RWPE2 (cell line): ENCODE measurements around the gene CHP1.
"Not testable (repeated sequence)": the region's sequence is repeated elsewhere in the genome, so short reads cannot be mapped to it uniquely, and the experiment has no call there.

ENCODE experiments used
- ATAC-seq: fragments of 200-7000 bp; cut with Tn5 transposase; 3 replicates; pipeline ENCODE4 v1.9.1; 2021; ENCODE audit warnings: low read depth
- DNase-seq: peaks from one replicate; pipeline ENCODE4 v3.0.0-alpha.2; 2020; ENCODE audit warnings: low spot score
- H3K27ac ChIP-seq: fragments of 450-650 bp; 2 replicates; pipeline ENCODE4 v1.5.1; 2017; ENCODE audit warnings: mild to moderate bottlenecking; ENCODE audit not compliant: poor library complexity, severe bottlenecking
- H3K27me3 ChIP-seq: fragments of 250-450 bp; sonication (Bioruptor Pico); 2 replicates; pipeline ENCODE4 v1.5.1; 2021; ENCODE audit warnings: mild to moderate bottlenecking, moderate library complexity; ENCODE audit not compliant: insufficient read depth, poor library complexity, severe bottlenecking
- H3K36me3 ChIP-seq: fragments of 250-450 bp; sonication (Bioruptor Pico); 2 replicates; pipeline ENCODE4 v1.5.1; 2020; ENCODE audit warnings: low read depth, mild to moderate bottlenecking, moderate library complexity
- H3K4me1 ChIP-seq: fragments of 250-450 bp; sonication (Bioruptor Pico); 2 replicates; pipeline ENCODE4 v1.5.1; 2021; ENCODE audit warnings: mild to moderate bottlenecking, moderate library complexity; ENCODE audit not compliant: insufficient read depth, poor library complexity, severe bottlenecking
- H3K4me3 ChIP-seq: fragments of 250-450 bp; sonication (Bioruptor Pico); 2 replicates; pipeline ENCODE4 v1.5.1; 2021; ENCODE audit warnings: mild to moderate bottlenecking, moderate library complexity; ENCODE audit not compliant: severe bottlenecking
- H3K9me3 ChIP-seq: fragments of 250-450 bp; sonication (Bioruptor Pico); 2 replicates; pipeline ENCODE4 v1.5.1; 2021; ENCODE audit warnings: mild to moderate bottlenecking, moderate library complexity; ENCODE audit not compliant: severe bottlenecking
- CTCF ChIP-seq: fragments of 450-650 bp; IDR thresholded peaks from one replicate; pipeline ENCODE4 v1.5.1; 2017; ENCODE audit warnings: mild to moderate bottlenecking, moderate library complexity; ENCODE audit not compliant: poor library complexity, severe bottlenecking

Gene CHP1

GRCh38 chr15:41291065-41291631, 60.1 kb downstream of the CHP1 start:
- DNase-seq (no peak), ATAC-seq (no peak)
- TF ChIP-seq CTCF, result no peak
- H3K9me3 ChIP-seq, result no peaks in the 10 kb centered on the region
- no peak overlapping the region for H3K27ac ChIP-seq
- H3K4me1 ChIP-seq, result no peaks in the 10 kb centered on the region
- H3K4me3 ChIP-seq, result no peak overlapping the region
- H3K27me3 ChIP-seq, result no peaks in the 10 kb centered on the region
- peaks cover 87% of the 10 kb centered on the region for H3K36me3 ChIP-seq

GRCh38 chr15:41292521-41292920, 61.5 kb downstream of the CHP1 start:
- ATAC-seq (no peak), DNase-seq (no peak)
- Histone ChIP-seq H3K4me1 (no peaks in the 10 kb centered on the region), H3K36me3 (peaks cover 87% of the 10 kb centered on the region), H3K9me3 (no peaks in the 10 kb centered on the region), H3K4me3 (no peak overlapping the region), H3K27me3 (no peaks in the 10 kb centered on the region), H3K27ac (no peak overlapping the region)
- TF ChIP-seq CTCF, result no peak

GRCh38 chr15:41301139-41301538, 70.1 kb downstream of the CHP1 start:
- H3K4me1 ChIP-seq, H3K27ac ChIP-seq, H3K9me3 ChIP-seq, H3K4me3 ChIP-seq, H3K27me3 ChIP-seq, ATAC-seq, DNase-seq: not testable (repeated sequence)
- peaks cover 80% of the 10 kb centered on the region for H3K36me3 ChIP-seq

- Histone ChIP-seq H3K9me3 (no peaks in the 10 kb centered on the region), H3K27me3 (no peaks in the 10 kb centered on the region), H3K4me1 (no peaks in the 10 kb centered on the region), H3K36me3 (peaks cover 80% of the 10 kb centered on the region), H3K27ac (no peak overlapping the region), H3K4me3 (no peak overlapping the region)
- DNase-seq, result no peak
- ATAC-seq, result no peak
- TF ChIP-seq CTCF, result no peak
Measured at GRCh38 chr15:41301587-41301986, 70.5 kb downstream of the CHP1 start.

- Histone ChIP-seq H3K9me3 (no peaks in the 10 kb centered on the region), H3K36me3 (peaks cover 72% of the 10 kb centered on the region), H3K27me3 (no peaks in the 10 kb centered on the region), H3K4me3 (no peak overlapping the region), H3K27ac (no peak overlapping the region), H3K4me1 (no peaks in the 10 kb centered on the region)
- ATAC-seq, result no peak
- TF ChIP-seq CTCF, result no peak
- DNase-seq, result no peak
Measured at GRCh38 chr15:41304149-41304770, 73.2 kb downstream of the CHP1 start.
